Activated naive CD4-positive, alpha-beta T cell treated with anti-CD3 and anti-CD28 coated beads for 36 hours (primary cell): ENCODE data around the gene C1orf105. TPM values are rescaled to one million over a fixed set of nuclear protein-coding genes. Genes with fewer than 3 reads are reported as not detected.
A peak's percentile ranks its signal among the peaks of the same experiment; 100 is the strongest.
"Not testable (repeated sequence)": the region's sequence is repeated elsewhere in the genome, so short reads cannot be mapped to it uniquely, and the experiment has no call there.

ENCODE experiments used
- CTCF ChIA-PET: fragments of 350-600 bp; sonication (Branson Sonifier 250); formaldehyde crosslinking; loops from one replicate; lab custom pipeline; 2021; ENCODE audit warnings: antibody characterized with exemption; lab: Charles Lee
- DNase-seq: peaks from one replicate; pipeline ENCODE4 v3.0.0-alpha.2; 2020
- H3K27ac Mint-ChIP-seq: one replicate; pipeline ENCODE4 v1.8.0; 2021; ENCODE audit warnings: mild to moderate bottlenecking, mixed read lengths
- H3K27me3 Mint-ChIP-seq: one replicate; pipeline ENCODE4 v1.8.0; 2021; ENCODE audit warnings: low read depth, mixed read lengths
- H3K36me3 Mint-ChIP-seq: one replicate; pipeline ENCODE4 v1.8.0; 2021; ENCODE audit warnings: low read depth, mixed read lengths
- H3K4me1 Mint-ChIP-seq: one replicate; pipeline ENCODE4 v1.8.0; 2021; ENCODE audit warnings: low read depth, mixed read lengths
- H3K4me3 Mint-ChIP-seq: one replicate; pipeline ENCODE4 v1.8.0; 2021; ENCODE audit warnings: mild to moderate bottlenecking, moderate library complexity, mixed read lengths
- H3K9me3 Mint-ChIP-seq: one replicate; pipeline ENCODE4 v1.8.0; 2021; ENCODE audit warnings: mixed read lengths
- intact Hi-C: fragments of 100-400 bp; cut with micrococcal nuclease; formaldehyde crosslinking; loops from one replicate; pipeline ENCODE4 v1.15.1; 2023
- total RNA-seq, 2 experiments: library from RNA; stranded (reverse); gene quantifications; one replicate each; pipeline ENCODE4 v1.2.3, GENCODE V29; 2021

The C1orf105 gene
- total RNA-seq, 2 experiments from 2014 or later, result not detected

GRCh38 chr1:172430128-172430454 is 9.6 kb downstream of the C1orf105 start:
- CTCF ChIA-PET, result interaction anchor here (0.7 to 8.8 kb wide), 20 partner anchors 8 to 445 kb away, joined by 3 to 88 read pairs (median 4); partner anchors contain the start of genes C1orf105 and PIGC
- peaks cover 6% of the 10 kb centered on the region for H3K36me3 Mint-ChIP-seq
- H3K27me3 Mint-ChIP-seq, result no peaks in the 10 kb centered on the region
- no peak overlapping the region for H3K27ac Mint-ChIP-seq
- H3K4me1 Mint-ChIP-seq, result peaks cover 46% of the 10 kb centered on the region
- intact Hi-C loops, result no loop called here
- H3K9me3 Mint-ChIP-seq, result peaks cover 1% of the 10 kb centered on the region
- H3K4me3 Mint-ChIP-seq, result no peak overlapping the region
- no peak for DNase-seq

- Mint-ChIP-seq H3K27me3 (no peaks in the 10 kb centered on the region), H3K36me3 (peaks cover 8% of the 10 kb centered on the region), H3K4me3 (no peak overlapping the region), H3K9me3 (peaks cover 6% of the 10 kb centered on the region), H3K4me1 (peaks cover 46% of the 10 kb centered on the region), H3K27ac (peak overlapping the region; percentile 21)
- CTCF ChIA-PET, result interaction anchor here (0.5 to 8.8 kb wide), 9 partner anchors 11 to 446 kb away, joined by 3 to 88 read pairs (median 5); partner anchors contain the start of gene PIGC
- intact Hi-C loops, result no loop called here
- no peak for DNase-seq
Measured at GRCh38 chr1:172431204-172431603, 10.7 kb downstream of the C1orf105 start.

- Mint-ChIP-seq H3K4me3 (no peak overlapping the region), H3K9me3 (peaks cover 7% of the 10 kb centered on the region), H3K27ac (no peak overlapping the region), H3K36me3 (peaks cover 8% of the 10 kb centered on the region), H3K4me1 (peaks cover 46% of the 10 kb centered on the region), H3K27me3 (no peaks in the 10 kb centered on the region)
- intact Hi-C loops, result no loop called here
- CTCF ChIA-PET, result interaction anchor here (0.6 to 8.8 kb wide), 8 partner anchors 11 to 446 kb away, joined by 3 to 88 read pairs (median 6); partner anchors contain the start of gene PIGC
- DNase-seq, result peak; percentile 53
Measured at GRCh38 chr1:172431721-172432192, 11.3 kb downstream of the C1orf105 start.

GRCh38 chr1:172437183-172437582 is 16.7 kb downstream of the C1orf105 start:
- intact Hi-C loops, H3K9me3 Mint-ChIP-seq, H3K27me3 Mint-ChIP-seq, H3K27ac Mint-ChIP-seq, H3K4me3 Mint-ChIP-seq, DNase-seq: not testable (repeated sequence)
- Mint-ChIP-seq H3K4me1 (peaks cover 37% of the 10 kb centered on the region), H3K36me3 (peaks cover 25% of the 10 kb centered on the region)
- CTCF ChIA-PET, result interaction anchor here (1.5 kb wide), 1 partner anchor 8 kb away, joined by 4 read pairs; no protein-coding TSS in a partner anchor

- Mint-ChIP-seq H3K4me3 (no peak overlapping the region), H3K36me3 (peaks cover 18% of the 10 kb centered on the region), H3K27me3 (no peaks in the 10 kb centered on the region), H3K4me1 (peaks cover 35% of the 10 kb centered on the region), H3K27ac (no peak overlapping the region), H3K9me3 (no peaks in the 10 kb centered on the region)
- DNase-seq, result no peak
- CTCF ChIA-PET, result interaction anchor here (1.4 to 6.2 kb wide), 3 partner anchors 11 to 439 kb away, joined by 3 to 88 read pairs (median 14); no protein-coding TSS in a partner anchor
- intact Hi-C loops, result loop anchor here (5.0 kb wide), 1 partner anchor 45 kb away; no protein-coding TSS in a partner anchor
Measured at GRCh38 chr1:172442404-172442803, 21.9 kb downstream of the C1orf105 start.

- Mint-ChIP-seq H3K36me3 (peaks cover 18% of the 10 kb centered on the region), H3K4me3 (peak overlapping the region; percentile 86), H3K27ac (peak overlapping the region; percentile 86), H3K4me1 (peaks cover 35% of the 10 kb centered on the region), H3K27me3 (no peaks in the 10 kb centered on the region), H3K9me3 (no peaks in the 10 kb centered on the region)
- no peak for DNase-seq
- CTCF ChIA-PET, result interaction anchor here (0.7 to 6.2 kb wide), 11 partner anchors 12 to 439 kb away, joined by 3 to 88 read pairs (median 4); no protein-coding TSS in a partner anchor
- intact Hi-C loops, result loop anchor here (5.0 kb wide), 1 partner anchor 46 kb away; no protein-coding TSS in a partner anchor
Measured at GRCh38 chr1:172442843-172443565, 22.5 kb downstream of the C1orf105 start.

GRCh38 chr1:172443666-172444453 is 23.4 kb downstream of the C1orf105 start, which contains the start of gene PIGC:
Gene PIGC (minus strand): TSS chr1:172444069. CDS start chr1:172442622, 1,447 bp downstream.
- intact Hi-C loops, result loop anchor here (1.0 to 5.0 kb wide), 5 partner anchors 15 to 441 kb away; no protein-coding TSS in a partner anchor

GRCh38 chr1:172446547-172446946 is 26.1 kb downstream of the C1orf105 start:
- Mint-ChIP-seq H3K9me3 (no peaks in the 10 kb centered on the region), H3K36me3 (peaks cover 9% of the 10 kb centered on the region), H3K27me3 (no peaks in the 10 kb centered on the region), H3K4me1 (peaks cover 44% of the 10 kb centered on the region), H3K27ac (no peak overlapping the region), H3K4me3 (no peak overlapping the region)
- no peak for DNase-seq
- CTCF ChIA-PET, result interaction anchor here (0.7 to 2.1 kb wide), 4 partner anchors 99 to 645 kb away, joined by 3 to 6 read pairs (median 4); no protein-coding TSS in a partner anchor
- intact Hi-C loops, result no loop called here

More at GRCh38 chr1:172443666-172444453, 23.4 kb downstream of the C1orf105 start, which contains the start of gene PIGC:
- peak within 1 kb of the TSS; percentile 86 for H3K27ac Mint-ChIP-seq
- peaks cover 35% of the 10 kb centered on the region for H3K4me1 Mint-ChIP-seq
- CTCF ChIA-PET, result interaction anchor here (0.7 to 6.2 kb wide), 19 partner anchors 10 to 447 kb away, joined by 3 to 88 read pairs (median 4); no protein-coding TSS in a partner anchor
- H3K9me3 Mint-ChIP-seq, result no peaks in the 10 kb centered on the region
- peaks cover 17% of the 10 kb centered on the region for H3K36me3 Mint-ChIP-seq
- peak within 1 kb of the TSS; percentile 86 for H3K4me3 Mint-ChIP-seq
- H3K27me3 Mint-ChIP-seq, result no peaks in the 10 kb centered on the region
- DNase-seq, result peak; percentile 96

- CTCF ChIA-PET, result no interaction called here
- DNase-seq, result no peak
- Mint-ChIP-seq H3K4me3 (no peak overlapping the region), H3K9me3 (no peaks in the 10 kb centered on the region), H3K4me1 (peaks cover 37% of the 10 kb centered on the region), H3K27ac (no peak overlapping the region), H3K36me3 (no peaks in the 10 kb centered on the region), H3K27me3 (no peaks in the 10 kb centered on the region)
- intact Hi-C loops, result no loop called here
Measured at GRCh38 chr1:172447641-172448040, 27.2 kb downstream of the C1orf105 start.

- H3K27ac Mint-ChIP-seq, result peak overlapping the region; percentile 26
- H3K4me1 Mint-ChIP-seq, result peaks cover 36% of the 10 kb centered on the region
- no peaks in the 10 kb centered on the region for H3K27me3 Mint-ChIP-seq
- no peak for DNase-seq
- H3K4me3 Mint-ChIP-seq, result no peak overlapping the region
- CTCF ChIA-PET, result interaction anchor here (0.8 to 1.2 kb wide), 3 partner anchors 9 to 260 kb away, joined by 3 read pairs; no protein-coding TSS in a partner anchor
- intact Hi-C loops, result no loop called here
- H3K9me3 Mint-ChIP-seq, result no peaks in the 10 kb centered on the region
- H3K36me3 Mint-ChIP-seq, result no peaks in the 10 kb centered on the region
Measured at GRCh38 chr1:172448995-172449584, 28.6 kb downstream of the C1orf105 start.
